ENCODE results near the gene STON1. TPM values are rescaled to one million over a fixed set of nuclear protein-coding genes. Genes with fewer than 3 reads are reported as not detected.

Gene STON1
- 10 to 100 TPM in 3 of 4 donors, 1 to 10 TPM in 1; 8.8 to 18.0 (median 13.1) TPM for total RNA-seq
- polyA plus RNA-seq: 5.9 TPM
- long read RNA-seq, donor 1, full-length matches to known transcripts: 5 of 7 reads
- long read RNA-seq, donor 1, partial matches to known transcripts: 1 of 7 reads
- long read RNA-seq, donor 1, other reads (novel, unspliced or antisense): 1 of 7 reads
- long read RNA-seq, donor 2, full-length matches to known transcripts: 2 of 4 reads
- long read RNA-seq, donor 2, partial matches to known transcripts: 2 of 4 reads
- long read RNA-seq, donor 2, other reads (novel, unspliced or antisense): 0 of 4 reads
- long read RNA-seq, donor 3, full-length matches to known transcripts: 3 of 6 reads
- long read RNA-seq, donor 3, partial matches to known transcripts: 3 of 6 reads
- long read RNA-seq, donor 3, other reads (novel, unspliced or antisense): 0 of 6 reads
- long read RNA-seq, donor 4, full-length matches to known transcripts: 2 of 3 reads
- long read RNA-seq, donor 4, partial matches to known transcripts: 0 of 3 reads
- long read RNA-seq, donor 4, other reads (novel, unspliced or antisense): 1 of 3 reads

- Histone ChIP-seq H3K27ac (ENCODE audit: low read length) (peak within 1 kb of the TSS; percentile 74), H3K4me1 (ENCODE audit: control insufficient read depth, insufficient read depth, low read length) (peaks cover 14% of the 10 kb centered on the region), H3K4me3 (ENCODE audit: low read length) (peak within 1 kb of the TSS; percentile 86), H3K9me3 (ENCODE audit: control insufficient read depth, low read length) (no peaks in the 10 kb centered on the region), H3K27me3 (ENCODE audit: control insufficient read depth, insufficient read depth) (no peaks in the 10 kb centered on the region)
- under 1% methylated on average over 59 of the region's 62 CpGs for WGBS
- intact Hi-C loops (cut with DNase I): loop anchor here in 2 of 4 donors (10.0 kb wide), 2 partner anchors 55 kb away; no protein-coding TSS in a partner anchor
- ATAC-seq (peak; percentile 79 to 81), DNase-seq (peak; percentile 65 to 87 (median 86))
Measured at GRCh38 chr2:48530033-48530811, at the start of gene STON1. STON1 (plus strand) TSS chr2:48530154; CDS start chr2:48580634, 50,480 bp downstream.

- Histone ChIP-seq H3K4me1 (ENCODE audit: control insufficient read depth, insufficient read depth, low read length) (peaks cover 1% of the 10 kb centered on the region), H3K9me3 (ENCODE audit: control insufficient read depth, low read length) (no peaks in the 10 kb centered on the region), H3K4me3 (ENCODE audit: low read length) (no peak overlapping the region), H3K27me3 (ENCODE audit: control insufficient read depth, insufficient read depth) (no peaks in the 10 kb centered on the region), H3K27ac (ENCODE audit: low read length) (no peak overlapping the region)
- DNase-seq (no peak), ATAC-seq (no peak)
- WGBS: 52% methylated on average over 3 of the region's 3 CpGs
- intact Hi-C loops (cut with DNase I): no loop called here
Measured at GRCh38 chr2:48480526-48480925, 49.4 kb upstream of the STON1 start.

- intact Hi-C loops (cut with DNase I): no loop called here
- DNase-seq: no peak
- no peak overlapping the region for H3K4me3 ChIP-seq (ENCODE audit: low read length)
- no peaks in the 10 kb centered on the region for H3K27me3 ChIP-seq (ENCODE audit: control insufficient read depth, insufficient read depth)
- ATAC-seq: no peak
- H3K27ac ChIP-seq (ENCODE audit: low read length): no peak overlapping the region
- peaks cover 1% of the 10 kb centered on the region for H3K4me1 ChIP-seq (ENCODE audit: control insufficient read depth, insufficient read depth, low read length)
- WGBS: 77% methylated on average over 1 of the region's 1 CpG
- no peaks in the 10 kb centered on the region for H3K9me3 ChIP-seq (ENCODE audit: control insufficient read depth, low read length)
Measured at GRCh38 chr2:48482313-48482712, 47.6 kb upstream of the STON1 start.

DNA sequence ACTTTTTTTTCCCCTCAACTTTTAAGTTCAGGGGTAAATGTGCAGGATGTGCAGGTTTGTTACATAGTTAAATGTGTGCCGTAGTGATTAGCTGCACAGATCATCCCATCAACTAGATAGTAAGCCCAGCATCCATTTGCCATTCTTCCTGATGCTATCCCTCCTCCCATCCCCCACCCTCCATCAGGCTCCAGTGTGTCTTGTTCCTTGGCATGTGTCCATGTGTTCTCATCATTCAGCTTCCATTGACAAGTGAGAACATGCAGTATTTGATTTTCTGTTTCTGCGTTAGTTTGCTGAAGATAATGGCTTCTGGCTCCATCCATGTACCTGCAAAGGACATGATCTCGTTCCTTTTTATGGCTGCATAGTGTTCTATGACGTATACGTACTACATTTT, 47.2 kb upstream of the STON1 start:
- 61% methylated on average over 5 of the region's 5 CpGs for WGBS

GRCh38 chr2:48483506-48483905, 46.4 kb upstream of the STON1 start:
- no peak for ATAC-seq
- no peak overlapping the region for H3K27ac ChIP-seq (ENCODE audit: low read length)
- no peaks in the 10 kb centered on the region for H3K27me3 ChIP-seq (ENCODE audit: control insufficient read depth, insufficient read depth)
- H3K9me3 ChIP-seq (ENCODE audit: control insufficient read depth, low read length): no peaks in the 10 kb centered on the region
- WGBS: 70% methylated on average over 4 of the region's 4 CpGs
- peaks cover 1% of the 10 kb centered on the region for H3K4me1 ChIP-seq (ENCODE audit: control insufficient read depth, insufficient read depth, low read length)
- no peak for DNase-seq
- intact Hi-C loops (cut with DNase I): no loop called here
- H3K4me3 ChIP-seq (ENCODE audit: low read length): no peak overlapping the region

More for the DNA sequence above, 47.2 kb upstream of the STON1 start:
- Histone ChIP-seq H3K27me3 (ENCODE audit: control insufficient read depth, insufficient read depth) (no peaks in the 10 kb centered on the region), H3K9me3 (ENCODE audit: control insufficient read depth, low read length) (no peaks in the 10 kb centered on the region), H3K4me3 (ENCODE audit: low read length) (no peak overlapping the region), H3K4me1 (ENCODE audit: control insufficient read depth, insufficient read depth, low read length) (peaks cover 1% of the 10 kb centered on the region), H3K27ac (ENCODE audit: low read length) (no peak overlapping the region)
- intact Hi-C loops (cut with DNase I): no loop called here
- no peak for DNase-seq
- no peak for ATAC-seq

- no peaks in the 10 kb centered on the region for H3K27me3 ChIP-seq (ENCODE audit: control insufficient read depth, insufficient read depth)
- H3K9me3 ChIP-seq (ENCODE audit: control insufficient read depth, low read length): no peaks in the 10 kb centered on the region
- peaks cover 1% of the 10 kb centered on the region for H3K4me1 ChIP-seq (ENCODE audit: control insufficient read depth, insufficient read depth, low read length)
- ATAC-seq (no peak), DNase-seq (no peak)
- 72% methylated on average over 6 of the region's 6 CpGs for WGBS
- H3K27ac ChIP-seq (ENCODE audit: low read length): no peak overlapping the region
- intact Hi-C loops (cut with DNase I): no loop called here
- no peak overlapping the region for H3K4me3 ChIP-seq (ENCODE audit: low read length)
Measured at GRCh38 chr2:48483916-48484315, 46.0 kb upstream of the STON1 start.

GRCh38 chr2:48488545-48488944, 41.4 kb upstream of the STON1 start:
- H3K4me1 ChIP-seq (ENCODE audit: control insufficient read depth, insufficient read depth, low read length): no peaks in the 10 kb centered on the region
- no peak for ATAC-seq
- no peak for DNase-seq
- H3K27ac ChIP-seq (ENCODE audit: low read length): no peak overlapping the region
- H3K4me3 ChIP-seq (ENCODE audit: low read length): no peak overlapping the region
- WGBS: 94% methylated on average over 3 of the region's 3 CpGs
- H3K27me3 ChIP-seq (ENCODE audit: control insufficient read depth, insufficient read depth): no peaks in the 10 kb centered on the region
- no peaks in the 10 kb centered on the region for H3K9me3 ChIP-seq (ENCODE audit: control insufficient read depth, low read length)
- intact Hi-C loops (cut with DNase I): no loop called here

DNA sequence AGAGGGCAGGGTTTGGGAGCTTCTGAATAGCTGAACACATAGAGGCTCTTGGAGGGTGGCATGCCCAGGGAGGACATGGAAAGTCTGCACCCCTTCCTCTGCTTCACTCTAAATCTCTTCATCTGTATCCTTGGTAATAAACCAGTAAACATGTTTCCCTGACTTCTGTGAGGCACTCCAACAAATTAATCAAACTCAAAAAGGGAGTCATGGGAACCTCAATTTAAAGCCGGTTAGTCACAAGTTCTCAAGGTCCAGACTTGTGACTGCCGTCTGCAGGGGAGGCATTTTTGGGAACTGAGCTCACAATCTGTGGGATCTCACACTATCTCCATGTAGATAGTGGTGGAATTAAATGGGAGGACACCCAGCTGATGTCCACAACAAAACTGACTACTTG, 33.1 kb upstream of the STON1 start:
- intact Hi-C loops (cut with DNase I): no loop called here
- H3K27me3 ChIP-seq (ENCODE audit: control insufficient read depth, insufficient read depth): no peaks in the 10 kb centered on the region
- DNase-seq (no peak), ATAC-seq (no peak)
- no peak overlapping the region for H3K4me3 ChIP-seq (ENCODE audit: low read length)
- H3K27ac ChIP-seq (ENCODE audit: low read length): no peak overlapping the region
- H3K9me3 ChIP-seq (ENCODE audit: control insufficient read depth, low read length): no peaks in the 10 kb centered on the region
- WGBS: 74% methylated on average over 2 of the region's 2 CpGs
- H3K4me1 ChIP-seq (ENCODE audit: control insufficient read depth, insufficient read depth, low read length): no peaks in the 10 kb centered on the region

DNA sequence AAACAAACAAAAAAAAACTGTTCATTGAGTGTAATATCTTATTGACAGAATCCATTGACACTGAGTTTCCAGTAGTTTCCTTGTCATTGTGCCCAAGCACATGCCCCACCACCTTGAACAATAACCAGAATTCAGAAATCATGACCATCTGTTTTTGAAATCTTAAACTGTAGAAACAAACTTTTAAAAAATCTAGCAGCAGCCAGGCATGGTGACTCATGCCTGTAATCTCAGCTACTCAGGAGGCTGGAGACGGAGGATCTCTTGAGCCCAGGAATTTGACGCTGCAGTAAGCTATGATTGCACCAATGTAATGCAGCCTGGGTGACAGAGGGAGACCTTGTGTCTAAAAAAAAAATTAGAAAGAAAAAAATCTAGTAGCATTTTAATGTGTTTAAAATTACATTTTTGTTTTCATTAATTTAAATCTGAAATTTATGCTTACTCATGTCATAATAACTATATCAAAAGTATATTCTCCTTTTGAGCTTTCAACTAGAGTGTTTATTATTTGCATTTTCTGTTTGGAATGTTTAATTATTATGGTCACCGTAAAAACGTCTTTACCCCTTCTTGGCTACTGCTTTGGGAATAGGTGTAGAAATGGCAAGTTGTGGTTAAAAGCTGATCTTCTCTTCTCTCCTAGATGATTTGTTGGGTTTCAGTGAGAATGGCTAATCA, 25.2 kb upstream of the STON1 start:
- H3K27me3 ChIP-seq (ENCODE audit: control insufficient read depth, insufficient read depth): no peaks in the 10 kb centered on the region
- intact Hi-C loops (cut with DNase I): no loop called here
- no peak for DNase-seq
- no peak overlapping the region for H3K27ac ChIP-seq (ENCODE audit: low read length)
- peaks cover 3% of the 10 kb centered on the region for H3K4me1 ChIP-seq (ENCODE audit: control insufficient read depth, insufficient read depth, low read length)
- no peak overlapping the region for H3K4me3 ChIP-seq (ENCODE audit: low read length)
- 75% methylated on average over 4 of the region's 4 CpGs for WGBS
- ATAC-seq: no peak
- H3K9me3 ChIP-seq (ENCODE audit: control insufficient read depth, low read length): no peaks in the 10 kb centered on the region

- DNase-seq: no peak
- H3K9me3 ChIP-seq (ENCODE audit: control insufficient read depth, low read length): no peaks in the 10 kb centered on the region
- H3K4me1 ChIP-seq (ENCODE audit: control insufficient read depth, insufficient read depth, low read length): peaks cover 3% of the 10 kb centered on the region
- WGBS: 91% methylated on average over 4 of the region's 4 CpGs
- H3K27me3 ChIP-seq (ENCODE audit: control insufficient read depth, insufficient read depth): no peaks in the 10 kb centered on the region
- H3K4me3 ChIP-seq (ENCODE audit: low read length): no peak overlapping the region
- ATAC-seq: no peak
- intact Hi-C loops (cut with DNase I): no loop called here
- H3K27ac ChIP-seq (ENCODE audit: low read length): no peak overlapping the region
Measured at GRCh38 chr2:48507111-48507510, 22.8 kb upstream of the STON1 start.
